ENCODE data around the gene AKT3. TPM values are rescaled to one million over a fixed set of nuclear protein-coding genes. Genes with fewer than 3 reads are reported as not detected.

Gene AKT3
- total RNA-seq, 1 donor from 2014 or later, result 36.2 TPM

DNA sequence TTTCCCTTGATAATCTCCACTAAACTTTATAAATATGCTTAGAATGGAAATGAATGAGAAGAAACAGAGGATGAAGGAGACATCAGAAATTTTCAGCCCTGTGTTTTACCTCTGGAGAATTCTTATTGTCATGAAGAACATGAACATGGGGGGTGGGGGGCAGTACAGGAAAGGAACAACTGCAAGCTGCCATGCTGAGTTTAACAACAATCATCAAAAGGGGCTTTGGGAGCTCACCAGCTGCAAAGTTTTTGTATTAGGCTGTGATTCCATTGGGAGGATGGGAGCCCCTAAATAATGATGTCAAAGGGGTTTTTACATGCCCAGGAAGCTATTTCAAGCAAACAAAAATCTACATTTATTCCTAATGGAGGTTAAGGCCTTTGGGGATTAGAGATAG, 103.3 kb downstream of the AKT3 start:
- no peak overlapping the region for H3K9ac ChIP-seq
- H3K27ac ChIP-seq, result peak overlapping the region; percentile 15
- peak overlapping the region; percentile 61 for H3K4me2 ChIP-seq
- peak overlapping the region; percentile 16 for H3K4me3 ChIP-seq
- no peaks in the 10 kb centered on the region for H3K79me2 ChIP-seq (ENCODE audit: low read depth)
- Mint-ChIP-seq H3K36me3 (peaks cover 15% of the 10 kb centered on the region), H3K27ac (peak overlapping the region; percentile 38), H3K4me1 (peaks cover 55% of the 10 kb centered on the region), H3K4me3 (peak overlapping the region; percentile 49), H3K9me3 (peaks cover 16% of the 10 kb centered on the region), H3K27me3 (ENCODE audit: insufficient read depth, low read depth) (no peaks in the 10 kb centered on the region)
- DNase-seq (ENCODE audit: low spot score), result peak; percentile 44
- no peak overlapping the region for H2AFZ ChIP-seq (replicated peaks)
- H4K20me1 ChIP-seq (ENCODE audit: low read depth), result peaks cover 5% of the 10 kb centered on the region
- H3K27me3 ChIP-seq, result no peaks in the 10 kb centered on the region
- H3K36me3 ChIP-seq, result no peaks in the 10 kb centered on the region
- H3K4me1 ChIP-seq, result peaks cover 37% of the 10 kb centered on the region
- TF ChIP-seq EZH2 (IDR thresholded peaks at IDR 0.05), result no peak
- TF ChIP-seq, protein P1, sequence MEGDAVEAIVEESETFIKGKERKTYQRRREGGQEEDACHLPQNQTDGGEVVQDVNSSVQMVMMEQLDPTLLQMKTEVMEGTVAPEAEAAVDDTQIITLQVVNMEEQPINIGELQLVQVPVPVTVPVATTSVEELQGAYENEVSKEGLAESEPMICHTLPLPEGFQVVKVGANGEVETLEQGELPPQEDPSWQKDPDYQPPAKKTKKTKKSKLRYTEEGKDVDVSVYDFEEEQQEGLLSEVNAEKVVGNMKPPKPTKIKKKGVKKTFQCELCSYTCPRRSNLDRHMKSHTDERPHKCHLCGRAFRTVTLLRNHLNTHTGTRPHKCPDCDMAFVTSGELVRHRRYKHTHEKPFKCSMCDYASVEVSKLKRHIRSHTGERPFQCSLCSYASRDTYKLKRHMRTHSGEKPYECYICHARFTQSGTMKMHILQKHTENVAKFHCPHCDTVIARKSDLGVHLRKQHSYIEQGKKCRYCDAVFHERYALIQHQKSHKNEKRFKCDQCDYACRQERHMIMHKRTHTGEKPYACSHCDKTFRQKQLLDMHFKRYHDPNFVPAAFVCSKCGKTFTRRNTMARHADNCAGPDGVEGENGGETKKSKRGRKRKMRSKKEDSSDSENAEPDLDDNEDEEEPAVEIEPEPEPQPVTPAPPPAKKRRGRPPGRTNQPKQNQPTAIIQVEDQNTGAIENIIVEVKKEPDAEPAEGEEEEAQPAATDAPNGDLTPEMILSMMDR (IDR thresholded peaks at IDR 0.05), result no peak
- TF ChIP-seq EZH2phosphoT487 (IDR thresholded peaks at IDR 0.05), result no peak
- peaks cover 10% of the 10 kb centered on the region for H3F3A ChIP-seq (ENCODE audit: low read depth)
- H3K9me3 ChIP-seq (ENCODE audit: low read depth), result peaks cover 5% of the 10 kb centered on the region

DNA sequence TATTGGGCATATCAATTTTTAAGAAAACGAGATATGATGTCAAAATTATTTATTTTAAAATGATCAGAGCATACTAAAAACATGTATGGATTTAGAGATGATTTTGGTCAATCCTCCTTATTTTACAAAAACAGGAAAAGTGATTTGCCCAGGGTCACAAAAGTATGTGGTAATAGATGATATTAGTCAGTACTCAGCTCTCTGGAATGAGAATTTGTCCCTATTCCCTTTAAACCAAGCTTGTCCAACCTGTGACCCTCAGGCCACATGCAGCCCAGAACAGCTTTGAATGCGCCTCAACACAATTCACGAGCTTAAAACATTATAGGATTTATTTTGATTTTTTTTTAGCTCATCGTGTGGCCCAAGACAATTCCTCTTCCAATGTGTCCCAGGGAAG, 104.7 kb downstream of the AKT3 start:
- Histone ChIP-seq H4K20me1 (ENCODE audit: low read depth) (peaks cover 5% of the 10 kb centered on the region), H3K4me2 (peak overlapping the region; percentile 1), H3K9ac (no peak overlapping the region), H3K27ac (no peak overlapping the region), H3F3A (ENCODE audit: low read depth) (peaks cover 20% of the 10 kb centered on the region), H3K79me2 (ENCODE audit: low read depth) (no peaks in the 10 kb centered on the region), H2AFZ (replicated peaks) (no peak overlapping the region), H3K4me1 (peaks cover 42% of the 10 kb centered on the region), H3K4me3 (no peak overlapping the region), H3K9me3 (ENCODE audit: low read depth) (peaks cover 5% of the 10 kb centered on the region), H3K36me3 (no peaks in the 10 kb centered on the region), H3K27me3 (no peaks in the 10 kb centered on the region)
- no peaks in the 10 kb centered on the region for H3K27me3 Mint-ChIP-seq (ENCODE audit: insufficient read depth, low read depth)
- H3K4me3 Mint-ChIP-seq, result no peak overlapping the region
- H3K4me1 Mint-ChIP-seq, result peaks cover 53% of the 10 kb centered on the region
- H3K27ac Mint-ChIP-seq, result peak overlapping the region; percentile 50
- DNase-seq (ENCODE audit: low spot score), result no peak
- peaks cover 16% of the 10 kb centered on the region for H3K9me3 Mint-ChIP-seq
- peaks cover 15% of the 10 kb centered on the region for H3K36me3 Mint-ChIP-seq
- TF ChIP-seq, protein P1 (IDR thresholded peaks at IDR 0.05), result no peak
- no peak for TF ChIP-seq EZH2 (IDR thresholded peaks at IDR 0.05)

DNA sequence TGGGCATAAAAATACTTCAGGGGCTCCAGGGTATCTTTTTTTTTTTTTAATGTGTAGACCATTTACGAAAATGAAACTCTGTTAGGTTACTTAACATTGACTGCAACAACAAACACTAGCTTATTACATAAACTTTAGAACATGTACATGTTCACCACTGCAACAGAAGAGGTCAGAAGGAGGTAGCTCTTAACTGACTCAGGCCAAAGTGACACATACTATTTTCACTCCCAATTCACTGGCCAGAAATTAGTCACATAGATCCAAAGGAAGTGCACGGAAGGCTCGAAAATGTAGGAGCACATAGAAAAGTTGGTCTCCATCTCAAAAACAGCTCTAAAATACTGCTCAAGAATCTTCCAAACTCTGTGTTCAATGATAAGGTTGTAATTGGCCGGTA, 107.2 kb downstream of the AKT3 start:
- Histone ChIP-seq H3K79me2 (ENCODE audit: low read depth) (no peaks in the 10 kb centered on the region), H3K9ac (no peak overlapping the region), H3K4me3 (no peak overlapping the region), H3K27ac (peak overlapping the region; percentile 14), H3K27me3 (no peaks in the 10 kb centered on the region), H3K9me3 (ENCODE audit: low read depth) (peaks cover 5% of the 10 kb centered on the region), H2AFZ (replicated peaks) (no peak overlapping the region), H3F3A (ENCODE audit: low read depth) (peaks cover 25% of the 10 kb centered on the region), H3K4me2 (no peak overlapping the region), H4K20me1 (ENCODE audit: low read depth) (peaks cover 14% of the 10 kb centered on the region), H3K4me1 (peaks cover 64% of the 10 kb centered on the region), H3K36me3 (no peaks in the 10 kb centered on the region)
- H3K36me3 Mint-ChIP-seq, result peaks cover 15% of the 10 kb centered on the region
- no peaks in the 10 kb centered on the region for H3K27me3 Mint-ChIP-seq (ENCODE audit: insufficient read depth, low read depth)
- H3K4me1 Mint-ChIP-seq, result peaks cover 64% of the 10 kb centered on the region
- no peak for DNase-seq (ENCODE audit: low spot score)
- H3K27ac Mint-ChIP-seq, result no peak overlapping the region
- H3K9me3 Mint-ChIP-seq, result peaks cover 16% of the 10 kb centered on the region
- TF ChIP-seq EZH2phosphoT487 (IDR thresholded peaks at IDR 0.05), result no peak
- no peak for TF ChIP-seq EZH2 (IDR thresholded peaks at IDR 0.05)
- TF ChIP-seq, protein P1 (IDR thresholded peaks at IDR 0.05), result no peak
- H3K4me3 Mint-ChIP-seq, result no peak overlapping the region

Measured in neural progenitor cell (in vitro differentiated cells).